Endothelial cell of umbilical vein (primary cell): ENCODE results near the gene NDC80. TPM values are rescaled to one million over a fixed set of nuclear protein-coding genes. Genes with fewer than 3 reads are reported as not detected.

Experiments
- BruUV-seq: library from RNA; stranded (reverse); fragments of 400-500 nt; replicated peaks from 2 replicates; lab custom pipeline; 2021; lab: Mats Ljungman, UMichigan
- CTCF ChIA-PET: fragments of 300-600, 350-600 bp; sonication (Branson Sonifier 250); formaldehyde crosslinking; loops from one replicate; lab custom pipeline; 2021; ENCODE audit warnings: antibody characterized with exemption, inconsistent platforms; lab: Charles Lee
- POLR2A ChIA-PET: fragments of 300-600, 350-600 bp; sonication (Branson Sonifier 250); formaldehyde crosslinking; loops from one replicate; lab custom pipeline; 2021; ENCODE audit warnings: antibody characterized with exemption, inconsistent platforms; lab: Charles Lee
- DNase-seq: peaks from one replicate; pipeline ENCODE4 v3.0.0-alpha.2; 2011; ENCODE audit warnings: low read depth, low spot score
- FAIRE-seq: peaks from 2 replicates; lab custom pipeline; 2011; peaks lifted over from hg19 to GRCh38; lab: Jason Lieb, UNC
- H2AFZ ChIP-seq: 2 replicates; pipeline ENCODE4 v1.6.0; 2012; ENCODE audit warnings: low read depth, low read length, control low read depth, inconsistent platforms
- H3K27ac ChIP-seq: 2 replicates; pipeline ENCODE4 v1.5.1; 2011; ENCODE audit warnings: low read depth, mild to moderate bottlenecking, control low read depth, low read length, moderate library complexity; ENCODE audit not compliant: insufficient read depth
- H3K27me3 ChIP-seq, 2 experiments: 2 replicates each; pipeline versions ENCODE4 v1.6.0 to v1.6.1; 2011; ENCODE audit warnings: low read length in 2 of 2, mixed read lengths in 1 of 2; ENCODE audit not compliant: control insufficient read depth in 2 of 2, insufficient read depth in 2 of 2
- H3K36me3 ChIP-seq, 2 experiments: 2 replicates in 1 of 2; 3 replicates in 1 of 2; pipeline ENCODE4 v1.5.1; 2011; ENCODE audit warnings: low read length in 2 of 2, mild to moderate bottlenecking in 1 of 2, moderate library complexity in 1 of 2; ENCODE audit not compliant: control insufficient read depth in 2 of 2, insufficient read depth in 2 of 2; ENCODE audit errors: extremely low read depth in 1 of 2
- H3K4me1 ChIP-seq: 3 replicates; pipeline ENCODE4 v1.5.1; 2011; ENCODE audit warnings: mild to moderate bottlenecking, low read length; ENCODE audit not compliant: control insufficient read depth, insufficient read depth; ENCODE audit errors: extremely low read depth
- H3K4me2 ChIP-seq: 2 replicates; pipeline ENCODE4 v1.6.1; 2011; ENCODE audit warnings: low read length, control low read depth, mixed read lengths; ENCODE audit not compliant: insufficient read depth
- H3K4me3 ChIP-seq, 3 experiments: fragments of 200-600 bp in 1 of 3; sonication (generic), shearing (Covaris generic) in 1 of 3; replicated peaks in 1 of 3; 2 replicates each; pipeline ENCODE4 v1.5.1; 2011 to 2016; ENCODE audit warnings: control low read depth in 3 of 3, low read length in 3 of 3, mild to moderate bottlenecking in 2 of 3, inconsistent platforms in 1 of 3, low read depth in 1 of 3, moderate library complexity in 1 of 3; ENCODE audit not compliant: insufficient read depth in 1 of 3
- H3K79me2 ChIP-seq: 2 replicates; pipeline ENCODE4 v1.6.0; 2012; ENCODE audit warnings: low read length, inconsistent platforms; ENCODE audit not compliant: control insufficient read depth, insufficient read depth
- H3K9ac ChIP-seq: replicated peaks from 2 replicates; pipeline ENCODE3; 2011; ENCODE audit warnings: low read length, control low read depth; ENCODE audit not compliant: insufficient read depth; ENCODE audit errors: extremely low read depth
- H3K9me1 ChIP-seq: replicated peaks from 3 replicates; pipeline ENCODE4 v1.6.0; 2011; ENCODE audit warnings: mild to moderate bottlenecking, low read length; ENCODE audit not compliant: control insufficient read depth, insufficient read depth; ENCODE audit errors: extremely low read depth
- H3K9me3 ChIP-seq: replicated peaks from 2 replicates; pipeline ENCODE4 v1.5.1; 2012; ENCODE audit warnings: low read length, inconsistent platforms; ENCODE audit not compliant: control insufficient read depth, insufficient read depth
- H4K20me1 ChIP-seq: replicated peaks from 2 replicates; pipeline ENCODE3; 2011; ENCODE audit warnings: mild to moderate bottlenecking, low read length; ENCODE audit not compliant: control insufficient read depth, insufficient read depth; ENCODE audit errors: extremely low read depth
- CTCF ChIP-seq, 2 donors: IDR thresholded peaks; 1 replicate in 1 of 2; 2 replicates in 1 of 2; pipeline ENCODE4 v1.5.1; 2011; ENCODE audit warnings: low read length in 2 of 2, mild to moderate bottlenecking in 2 of 2, moderate library complexity in 2 of 2, control low read depth in 1 of 2, inconsistent platforms in 1 of 2, low read depth in 1 of 2; ENCODE audit not compliant: insufficient read depth in 1 of 2; ENCODE audit errors: extremely low read depth in 1 of 2
- EZH2 ChIP-seq: IDR thresholded peaks from 2 replicates; pipeline ENCODE4 v1.6.1; 2012; ENCODE audit warnings: borderline replicate concordance, low read depth, mild to moderate bottlenecking, moderate library complexity, low read length, inconsistent platforms; ENCODE audit not compliant: severe bottlenecking
- FOS ChIP-seq: IDR thresholded peaks from 2 replicates; pipeline ENCODE4 v1.6.1; 2011; ENCODE audit warnings: mild to moderate bottlenecking, low read length, moderate library complexity, borderline replicate concordance; ENCODE audit not compliant: insufficient read depth
- GATA2 ChIP-seq: IDR thresholded peaks from 2 replicates; pipeline ENCODE4 v1.7.0; 2011; ENCODE audit warnings: low read depth, mild to moderate bottlenecking, moderate library complexity, mixed read lengths, low read length; ENCODE audit not compliant: insufficient read length, insufficient read depth
- JUN ChIP-seq: IDR thresholded peaks from 2 replicates; pipeline ENCODE4 v1.6.1; 2011; ENCODE audit warnings: borderline replicate concordance, low read depth; ENCODE audit not compliant: insufficient read length, insufficient read depth
- MYC ChIP-seq: IDR thresholded peaks from one replicate; pipeline ENCODE4 v1.6.1; 2011; ENCODE audit warnings: mild to moderate bottlenecking, low read depth, low read length
- POLR2A ChIP-seq: IDR thresholded peaks from 2 replicates; pipeline ENCODE4 v1.6.1; 2012; ENCODE audit warnings: low read depth, mild to moderate bottlenecking, control low read depth, low read length
- POLR2AphosphoS5 ChIP-seq: IDR thresholded peaks from 2 replicates; pipeline ENCODE4 v1.6.1; 2012; ENCODE audit warnings: low read depth, mild to moderate bottlenecking, control low read depth, low read length, moderate library complexity; ENCODE audit not compliant: insufficient read depth
- dilution Hi-C: fragments of 300-500 bp; cut with MboI; formaldehyde crosslinking; loops from one replicate; pipeline ENCODE4 v1.15.0; 2019; ENCODE audit warnings: low sequenced_read_pairs; ENCODE audit not compliant: extremely low pct_ligation_motif_present
- intact Hi-C: fragments of 100-400 bp; cut with micrococcal nuclease; formaldehyde crosslinking; loops from one replicate; pipeline ENCODE4 v1.10.0; 2022
- polyA plus RNA-seq, 4 experiments: library from polyadenylated mRNA; depleted of rRNA in 3 of 4; stranded (reverse) in 3 of 4; unstranded in 1 of 4; fragments of >200 nt; gene quantifications; 2 replicates each; pipeline versions ENCODE4 v1.2.1 to v1.2.3, GENCODE V29; 2011 to 2012; ENCODE audit warnings: missing spikeins in 1 of 4
- total RNA-seq: library from RNA; stranded (reverse); gene quantifications from 2 replicates; pipeline ENCODE4 v1.2.3, GENCODE V29; 2021
- TF ChIP-seq, protein P1 (sequence below): IDR thresholded peaks from 2 replicates; pipeline ENCODE4 v1.6.1; 2011; ENCODE audit not compliant: insufficient read depth, insufficient read length

Gene NDC80
- total and polyA plus RNA-seq, 2 donors (not counting 3 experiments of a cell fraction or from before 2014, with no cell fraction given), result 6.2 to 43.2 TPM

DNA sequence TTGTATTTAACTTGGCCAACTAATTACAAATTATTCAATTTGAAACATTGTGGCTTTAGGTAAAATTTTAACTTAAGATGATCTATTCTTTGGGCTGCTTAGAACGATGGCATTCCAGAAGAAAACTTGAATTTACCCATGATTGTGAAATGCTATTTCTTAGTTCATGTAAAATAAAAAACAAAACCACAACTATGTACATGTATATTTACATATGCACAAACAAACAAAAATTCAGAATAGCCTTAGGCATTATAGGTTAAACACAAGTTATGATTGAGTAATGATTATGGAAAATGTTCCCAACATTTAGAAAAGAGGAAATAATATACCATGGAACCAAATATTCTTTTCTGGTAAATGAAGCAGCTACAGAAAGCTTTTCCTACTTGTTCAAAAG is 80.6 kb downstream of the NDC80 start:
- Histone ChIP-seq H3K27me3 (peaks cover 0 to 4% of the 10 kb centered on the region in 2 experiments), H3K4me1 (peaks cover 8% of the 10 kb centered on the region), H3K9me3 (no peaks in the 10 kb centered on the region), H4K20me1 (no peaks in the 10 kb centered on the region), H3K9ac (no peak overlapping the region), H3K4me3 (no peak overlapping the region), H2AFZ (no peak overlapping the region), H3K4me2 (no peak overlapping the region), H3K27ac (no peak overlapping the region), H3K79me2 (peaks cover 12% of the 10 kb centered on the region), H3K36me3 (no peaks in the 10 kb centered on the region), H3K9me1 (no peaks in the 10 kb centered on the region)
- TF ChIP-seq GATA2 (no peak), EZH2 (no peak), MYC (no peak), CTCF (IDR thresholded peaks at IDR 0.05; ENCODE audit: extremely low read depth in 1 of 2, insufficient read depth in 1 of 2, low read depth in 1 of 2, low read length in 2 of 2) (no peak), FOS (no peak), POLR2A (no peak), POLR2AphosphoS5 (no peak), JUN (no peak)
- TF ChIP-seq, protein P1, sequence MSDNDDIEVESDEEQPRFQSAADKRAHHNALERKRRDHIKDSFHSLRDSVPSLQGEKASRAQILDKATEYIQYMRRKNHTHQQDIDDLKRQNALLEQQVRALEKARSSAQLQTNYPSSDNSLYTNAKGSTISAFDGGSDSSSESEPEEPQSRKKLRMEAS, result no peak
- FAIRE-seq, result no peak
- ChIA-PET POLR2A (no interaction called here), CTCF (no interaction called here)
- intact Hi-C loops (loop anchor here (10.0 kb wide), 1 partner anchor 253 kb away; no protein-coding TSS in a partner anchor), dilution Hi-C loops (no loop called here)
- no peak for DNase-seq
- BruUV-seq, result no TSS peak
